GM19468 (cell line): ENCODE measurements around the gene HNRNPM.
A peak's percentile ranks its signal among the peaks of the same experiment; 100 is the strongest.
"Not testable (repeated sequence)": the region's sequence is repeated elsewhere in the genome, so short reads cannot be mapped to it uniquely, and the experiment has no call there.

Experiments
- ATAC-seq: cut with Tn5 transposase; IDR thresholded peaks from one replicate; pipeline ENCODE4 v1.9.1; 2021; ENCODE audit warnings: mild to moderate bottlenecking, moderate library complexity, moderate number of reproducible peaks; ENCODE audit not compliant: unreplicated experiment; ENCODE audit errors: extremely low read depth

HNRNPM gene

DNA sequence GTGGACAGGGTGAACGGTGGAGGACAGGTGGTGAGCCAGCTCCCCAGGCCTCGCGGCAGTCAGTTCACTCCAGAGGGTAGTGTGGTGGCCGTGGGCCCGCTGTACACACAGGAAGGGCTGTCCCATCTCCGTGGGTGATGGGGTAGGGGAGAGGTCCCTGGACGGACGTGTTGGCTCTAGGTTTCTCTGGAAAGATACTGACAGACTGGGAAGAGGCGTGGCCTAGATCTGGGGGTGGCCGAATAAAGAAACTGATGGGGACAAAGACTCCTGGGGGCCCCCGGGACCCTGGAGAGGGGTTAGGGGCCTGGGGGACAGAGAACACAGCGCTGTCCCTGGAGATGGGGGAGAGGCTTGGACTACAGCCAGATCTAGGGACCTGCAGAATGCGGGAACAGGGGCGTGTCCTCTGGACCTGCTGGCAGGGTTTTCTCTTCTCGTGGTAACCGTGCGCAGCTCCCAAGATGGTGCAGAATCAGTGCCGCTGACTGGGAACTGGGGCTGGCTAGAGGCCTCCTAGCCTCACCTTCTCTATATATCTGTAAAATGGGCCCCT, 61.7 kb downstream of the HNRNPM start:
- ATAC-seq, result no peak

DNA sequence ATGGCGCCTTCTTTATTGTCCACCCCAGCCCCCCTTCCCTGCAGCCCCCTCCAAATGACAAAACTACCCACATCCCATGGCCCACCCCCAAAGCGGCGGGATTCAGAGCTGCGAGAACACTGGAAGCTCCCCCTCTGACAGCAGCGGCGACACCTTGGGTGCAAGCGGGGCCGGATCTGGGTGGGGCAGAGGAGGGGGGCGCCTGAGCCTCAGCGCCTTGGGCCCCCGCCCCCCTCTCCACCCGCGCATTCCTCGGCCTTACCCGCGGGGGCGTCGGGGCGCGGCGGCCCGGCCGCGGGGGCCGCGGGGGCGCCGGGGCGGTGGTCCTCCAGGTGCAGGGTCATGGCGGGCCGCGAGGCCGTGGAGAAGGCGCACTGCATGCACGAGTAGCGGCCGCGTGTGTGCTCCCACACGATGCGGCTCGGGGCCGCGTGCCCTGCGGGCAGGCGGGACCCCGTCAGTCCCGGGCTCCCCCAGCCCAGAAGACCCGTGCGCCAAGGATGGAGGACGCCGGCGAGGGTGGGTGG, 65.9 kb downstream of the HNRNPM start:
- no peak for ATAC-seq

DNA sequence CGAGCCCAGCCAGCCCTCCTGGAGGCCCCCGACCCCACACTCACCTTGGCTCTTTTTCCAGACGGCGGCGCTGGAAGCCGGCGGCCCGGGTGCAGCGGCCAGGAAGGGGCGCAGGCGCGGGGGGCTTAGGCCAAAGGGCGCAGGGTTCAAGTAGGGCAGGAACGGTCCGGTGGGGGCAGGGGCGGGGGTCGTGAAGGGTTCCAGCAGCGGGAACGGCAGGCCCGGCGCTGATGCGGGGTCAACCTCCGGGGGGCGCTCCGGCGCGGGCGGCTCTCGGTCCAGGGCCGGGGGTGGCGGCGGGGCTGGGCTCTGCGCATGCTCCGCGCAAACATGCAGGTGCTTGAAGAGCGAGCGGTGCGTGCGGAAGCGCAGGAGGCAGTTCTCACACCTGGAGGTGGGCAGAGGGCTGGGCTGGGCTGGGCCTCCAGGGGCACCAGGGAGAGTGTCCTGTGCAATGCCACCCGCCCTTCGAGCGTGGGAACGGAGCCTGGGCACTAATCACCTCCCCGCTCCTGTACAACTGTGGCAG, 66.9 kb downstream of the HNRNPM start:
- ATAC-seq, result no peak

DNA sequence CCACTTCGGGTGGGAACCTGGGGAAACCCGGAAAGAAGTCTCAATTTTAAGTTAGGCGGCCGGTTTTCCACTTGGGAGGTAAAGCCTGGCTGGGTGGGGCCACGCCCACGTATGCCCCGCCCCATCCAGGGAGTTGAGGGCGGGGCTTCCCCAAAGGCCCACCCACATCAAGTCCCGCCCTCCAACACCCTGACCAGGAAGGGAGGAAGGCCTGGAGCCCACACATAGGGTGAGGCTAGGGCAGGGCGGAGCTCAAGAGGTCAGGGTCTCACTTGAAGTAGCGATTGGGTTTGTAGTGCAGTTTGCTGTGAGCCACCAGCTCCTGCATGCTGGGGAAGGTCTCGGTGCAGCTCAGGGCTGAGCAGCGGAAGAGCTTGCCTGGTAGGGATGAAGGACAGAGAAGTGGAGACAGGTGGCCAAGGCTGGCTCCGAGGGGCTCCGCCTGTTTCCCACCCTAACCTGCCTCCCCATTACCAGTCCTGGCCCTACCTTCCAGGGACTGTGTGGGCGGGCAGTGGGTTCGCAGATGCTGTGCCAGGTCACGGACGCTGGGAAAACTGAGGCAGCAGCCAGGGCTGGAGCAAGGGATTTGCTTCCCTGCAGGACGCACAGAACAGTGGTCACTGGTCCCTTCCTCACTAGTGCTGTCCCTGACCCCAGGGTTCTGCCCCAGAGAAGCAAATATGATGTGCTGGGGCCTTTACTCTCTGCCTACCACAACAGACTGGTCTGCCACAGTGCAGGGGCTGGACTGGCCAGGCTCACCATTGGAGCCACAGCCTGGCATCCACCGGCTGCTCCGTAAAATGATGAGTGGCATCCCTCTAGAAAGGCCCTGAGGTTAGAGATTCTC, 67.6 kb downstream of the HNRNPM start:
- no peak for ATAC-seq

DNA sequence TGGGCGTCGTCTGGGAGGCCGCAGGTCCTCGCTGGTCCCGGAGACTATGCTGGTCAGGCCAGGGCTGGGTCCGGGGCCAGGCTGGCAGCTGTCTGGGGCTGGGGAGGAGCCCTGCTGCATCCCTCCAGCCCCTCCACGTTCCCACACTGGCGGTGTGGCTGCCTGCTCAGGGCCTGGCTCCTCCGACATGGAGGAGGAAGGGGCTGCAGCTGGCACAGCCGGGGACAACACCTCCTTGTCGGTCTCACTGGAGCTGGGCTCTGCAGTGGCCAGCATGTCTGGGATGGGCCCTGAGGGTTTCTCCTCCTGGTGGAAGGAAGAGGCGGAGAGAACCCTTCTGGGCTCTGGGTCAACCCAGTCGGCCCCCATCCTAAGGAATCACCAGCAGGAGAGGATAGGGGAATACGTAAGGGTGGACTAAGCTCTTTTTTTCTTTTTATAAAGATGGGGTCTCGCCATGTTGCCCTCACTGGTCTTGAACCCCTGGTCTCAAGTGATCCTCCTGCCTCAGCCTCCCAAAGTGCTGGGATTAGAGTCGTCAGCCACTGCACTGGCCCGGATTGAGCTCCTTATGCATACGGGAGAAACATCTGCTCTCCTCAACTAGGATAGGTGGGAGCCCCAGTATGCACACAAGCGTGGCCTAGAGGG, 68.4 kb downstream of the HNRNPM start:
- no peak for ATAC-seq

DNA sequence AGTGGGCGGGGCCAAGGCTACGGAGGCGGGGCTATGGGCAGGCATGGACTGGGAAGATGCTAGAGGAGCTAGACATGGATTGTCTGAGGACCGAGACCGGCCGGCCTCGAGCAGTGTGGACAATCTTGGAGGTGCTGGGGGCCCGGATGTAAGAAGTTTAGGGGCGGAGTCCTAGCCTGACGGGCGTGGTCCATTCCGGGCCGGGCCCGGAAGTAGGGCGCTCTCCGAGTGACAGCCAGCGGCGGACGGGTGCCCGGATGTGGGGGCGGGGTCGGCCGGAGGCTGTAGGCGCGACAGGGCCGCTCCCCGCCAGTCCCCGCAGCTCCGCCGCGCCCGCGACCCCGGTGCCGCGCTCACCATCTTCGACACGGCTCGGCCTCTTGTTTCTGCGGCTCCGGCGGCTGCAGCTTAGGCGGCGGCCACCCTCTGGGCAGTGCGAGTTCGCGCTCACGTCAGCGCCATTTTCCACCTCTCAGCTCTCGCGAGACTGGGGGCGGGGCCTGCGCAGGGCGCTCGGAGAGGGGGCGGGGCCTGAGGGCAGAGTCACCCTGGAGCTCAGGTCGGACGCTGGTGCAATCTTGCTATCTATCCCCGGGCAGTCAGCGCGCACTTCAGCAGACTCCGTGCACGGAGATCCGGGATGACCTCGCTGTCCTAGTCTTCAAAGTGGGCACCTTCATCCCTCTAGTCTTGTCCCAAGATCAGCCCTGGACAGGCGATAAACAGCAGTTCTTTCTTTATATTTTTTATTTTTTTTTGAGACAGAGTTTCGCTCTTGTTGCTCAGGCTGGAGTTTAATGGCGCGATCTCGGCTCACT, 69.1 kb downstream of the HNRNPM start, which contains the start of gene ZNF414:
Gene ZNF414 (minus strand): TSS at position 481 of the 818 bp plus-strand sequence. CDS start 121 bp downstream, at position 360.
- ATAC-seq, result peak; percentile 74

DNA sequence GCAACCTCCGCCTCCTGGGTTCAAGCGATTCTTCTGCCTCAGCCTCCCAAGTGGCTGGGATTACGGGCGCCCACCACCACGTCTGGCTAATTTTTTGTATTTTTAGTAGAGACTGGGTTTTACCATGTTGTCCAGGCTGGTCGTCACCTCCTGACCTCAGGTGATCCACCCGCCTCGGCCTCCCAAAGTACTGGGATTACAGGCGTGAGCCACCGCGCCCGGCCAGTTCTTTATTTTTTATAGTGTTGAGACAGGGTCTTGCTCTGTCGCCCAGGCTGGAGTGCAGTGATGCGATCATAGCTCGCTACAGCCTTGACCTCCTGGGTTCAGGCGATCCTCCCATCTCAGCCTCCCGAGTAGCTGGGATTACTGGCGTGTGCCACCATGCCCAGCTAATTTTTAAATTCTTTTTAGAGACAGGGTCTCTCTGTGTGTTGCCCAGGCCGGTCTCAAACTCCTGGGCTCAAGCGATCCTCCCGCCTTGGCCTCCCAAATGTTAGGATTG, 69.8 kb downstream of the HNRNPM start:
- not testable (repeated sequence) for ATAC-seq

DNA sequence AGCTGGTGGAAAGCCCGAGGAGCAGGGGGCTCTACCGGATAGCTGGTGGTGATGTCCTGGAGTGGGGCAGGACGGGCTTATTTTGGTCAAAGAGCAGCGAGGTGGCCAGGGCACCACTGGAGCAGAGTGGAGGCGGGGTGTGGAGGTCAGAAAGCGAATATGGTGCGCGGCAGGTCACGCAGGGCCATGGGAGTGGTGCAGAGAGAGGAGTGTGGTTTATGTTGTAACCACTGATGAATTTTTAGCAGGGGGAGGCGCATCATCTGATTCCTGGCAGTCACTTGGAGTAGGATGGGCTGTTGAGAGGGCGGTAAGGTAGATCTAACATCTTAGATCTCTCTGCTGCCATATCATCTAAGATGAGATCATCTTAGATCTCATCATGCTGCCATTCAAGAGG, 70.5 kb downstream of the HNRNPM start:
- ATAC-seq, result no peak

DNA sequence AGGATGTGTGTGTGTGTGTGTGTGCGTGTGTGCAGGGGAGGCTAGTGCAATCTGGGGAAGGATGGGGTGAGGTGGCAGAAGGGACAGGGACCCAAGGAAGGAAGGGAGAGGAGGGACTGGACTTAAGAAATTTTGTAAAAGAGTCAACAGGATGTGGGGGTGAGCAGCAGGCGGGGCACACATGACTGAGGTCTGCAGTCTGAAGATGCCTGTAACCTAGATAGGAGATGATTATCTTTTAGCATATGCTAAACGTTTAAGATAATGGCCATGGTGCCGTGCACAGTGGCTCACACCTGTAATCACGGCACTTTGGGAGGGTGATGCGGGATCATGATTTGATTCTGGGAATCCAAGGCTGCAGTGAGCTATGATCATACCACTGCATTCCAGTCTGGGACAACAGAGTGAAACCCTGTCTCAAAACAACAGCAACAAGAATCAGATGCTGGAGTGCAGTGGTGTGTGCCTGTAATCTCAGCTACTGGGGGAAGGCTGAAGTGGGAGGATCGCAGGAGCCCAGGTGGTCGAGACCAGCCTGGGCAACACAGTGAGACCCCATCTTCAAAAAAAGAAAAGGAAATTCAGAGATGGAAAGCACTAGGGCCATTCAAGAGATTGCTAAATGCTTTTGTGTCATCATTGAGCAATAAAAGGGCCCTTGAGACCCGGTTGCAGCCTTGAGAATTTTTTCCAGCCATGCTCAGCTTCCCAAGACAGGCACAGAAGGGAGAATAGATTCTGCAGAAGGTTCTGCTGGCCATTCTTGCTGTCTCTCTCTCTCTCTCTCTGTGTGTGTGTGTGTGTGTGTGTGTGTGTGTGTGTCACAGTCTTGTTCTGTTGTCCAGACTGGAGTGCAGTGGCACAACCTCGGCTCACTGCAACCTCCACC, 73.0 kb downstream of the HNRNPM start:
- ATAC-seq, result no peak

DNA sequence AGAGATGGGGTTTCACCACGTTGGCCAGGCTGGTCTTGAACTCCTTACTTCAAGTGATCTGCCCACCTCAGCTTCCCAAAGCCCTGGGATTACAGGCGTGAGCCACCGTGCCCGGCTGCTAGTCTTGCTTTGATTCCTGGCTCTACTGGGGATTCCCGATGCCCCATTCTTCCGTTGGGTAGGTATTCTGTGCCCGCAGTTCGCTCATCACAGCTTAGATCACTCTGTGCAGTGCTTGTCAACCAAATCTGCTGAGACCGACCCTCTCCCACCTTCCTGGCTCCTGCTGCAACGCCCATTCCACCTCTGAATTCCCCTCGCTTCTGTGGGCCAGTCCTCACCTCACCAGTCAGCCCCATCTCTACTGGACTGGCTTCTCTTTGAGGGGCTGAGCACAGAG, 73.8 kb downstream of the HNRNPM start:
- no peak for ATAC-seq

DNA sequence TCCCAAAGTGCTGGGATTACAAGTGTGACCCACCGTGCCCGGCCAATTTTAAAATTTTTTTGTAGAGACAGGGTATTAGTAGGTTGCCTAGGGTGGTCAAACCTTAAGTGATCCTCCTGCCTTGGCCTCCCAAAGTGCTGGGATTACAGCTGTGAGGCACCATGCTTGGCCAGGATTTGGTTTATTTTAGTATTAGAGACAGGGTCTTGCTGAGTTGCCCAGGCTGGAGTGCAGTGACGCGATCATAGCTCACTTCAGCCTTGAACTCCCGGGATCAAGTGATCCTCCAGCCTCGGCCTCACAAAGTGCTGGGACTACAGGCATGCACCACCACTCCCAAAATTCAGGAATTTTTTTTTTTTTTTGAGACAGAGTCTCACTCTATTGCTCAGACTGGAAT, 74.6 kb downstream of the HNRNPM start:
- no peak for ATAC-seq

DNA sequence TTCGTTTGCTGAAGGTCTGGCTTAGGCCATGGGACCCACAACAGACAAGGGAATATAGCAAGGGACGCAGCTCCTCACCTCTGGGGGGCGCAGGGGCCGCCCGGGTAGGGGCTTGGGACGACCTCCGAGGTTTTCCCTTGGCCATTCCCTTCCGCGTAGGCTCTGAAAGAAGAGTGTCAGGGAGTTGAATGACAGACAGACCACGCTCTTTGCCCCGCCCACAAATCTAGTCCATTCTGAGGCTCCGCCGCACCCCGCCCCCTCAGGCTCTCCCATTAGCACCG, 80.6 kb downstream of the HNRNPM start:
- ATAC-seq, result no peak

DNA sequence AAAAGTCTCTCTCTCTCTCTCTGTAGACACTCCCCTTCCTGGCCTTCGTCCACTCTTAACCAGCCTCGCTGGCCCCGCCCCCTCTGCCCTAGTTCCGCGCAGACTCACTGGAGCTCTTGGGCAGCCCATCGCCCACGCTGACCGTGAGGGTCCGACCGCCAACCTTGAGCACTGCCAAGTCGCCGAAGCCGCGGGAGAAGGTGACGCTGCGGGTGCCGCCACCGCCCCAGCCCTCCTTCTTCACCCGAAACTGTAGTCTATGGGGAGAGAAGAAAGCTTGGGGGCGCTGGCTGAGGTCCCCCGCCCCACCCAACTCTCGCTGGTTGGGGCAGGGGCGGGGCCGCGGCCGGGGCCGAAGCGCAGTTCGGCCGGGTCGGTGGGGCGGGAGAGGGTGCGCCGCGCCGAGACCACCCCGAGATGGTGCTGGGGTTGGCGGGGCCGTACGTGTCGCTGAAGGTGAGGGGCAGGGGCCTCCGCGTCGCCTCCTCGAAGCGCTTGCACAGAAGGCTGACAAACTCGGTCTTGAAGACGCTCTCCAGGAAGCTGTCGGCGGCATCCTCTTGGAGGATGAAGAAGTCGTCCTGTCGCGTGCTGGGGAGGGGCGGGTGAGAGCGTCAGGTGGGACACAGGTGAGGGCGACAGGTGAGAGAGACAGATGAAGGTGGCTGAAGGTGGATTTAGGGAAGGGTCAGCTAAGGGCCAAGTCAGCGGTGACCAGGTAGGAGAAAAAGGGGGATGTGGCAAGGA, 81.7 kb downstream of the HNRNPM start:
- ATAC-seq, result no peak

DNA sequence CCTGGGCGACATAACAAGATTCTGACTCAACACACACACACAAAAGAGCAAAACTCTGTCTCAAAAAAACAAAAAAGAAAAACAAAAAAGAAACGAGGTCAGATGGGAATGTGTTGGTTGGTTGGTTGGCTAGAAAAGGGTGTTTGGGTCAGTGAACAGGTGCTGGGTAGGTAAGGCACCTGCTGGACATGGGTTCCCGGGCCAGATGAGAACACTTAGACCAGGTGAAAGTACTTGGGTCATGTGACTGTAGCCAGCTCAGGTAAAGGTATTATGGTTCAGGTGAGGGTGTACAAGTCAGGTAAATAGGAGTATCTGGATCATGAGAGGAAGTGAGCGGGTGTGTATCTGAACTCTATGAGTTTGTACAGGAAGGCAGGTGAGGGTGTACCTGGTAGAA, 83.7 kb downstream of the HNRNPM start:
- no peak for ATAC-seq

DNA sequence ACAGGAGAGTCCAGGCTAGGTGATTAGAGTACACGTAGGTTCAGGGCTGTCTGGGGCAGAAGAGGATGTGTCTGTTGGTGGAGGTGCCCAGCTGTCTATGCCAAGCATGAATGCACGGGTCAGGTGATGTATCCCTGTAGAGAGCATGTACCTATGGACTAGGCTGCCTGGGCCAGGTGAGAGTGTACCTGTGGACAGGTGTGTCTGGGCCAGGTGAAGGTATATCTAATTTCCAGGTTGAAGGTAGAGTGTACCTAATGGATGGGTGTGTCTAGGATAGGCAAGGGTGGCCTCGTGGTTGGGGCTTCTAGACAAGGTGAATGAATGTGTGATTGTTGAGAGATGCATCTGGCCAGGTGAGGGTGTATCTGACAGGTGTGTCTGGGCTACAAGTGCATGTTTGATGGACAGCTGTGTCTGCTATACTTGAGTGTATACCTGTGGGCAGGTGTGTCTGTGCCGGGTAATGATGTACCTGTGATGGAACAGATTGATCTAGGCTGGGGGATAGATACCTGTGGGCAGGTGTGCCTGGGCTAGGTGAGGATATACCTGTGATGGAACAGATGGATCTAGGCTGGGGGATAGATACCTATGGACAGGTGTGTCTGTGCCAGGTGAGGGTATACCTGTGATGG, 84.7 kb downstream of the HNRNPM start:
- no peak for ATAC-seq

DNA sequence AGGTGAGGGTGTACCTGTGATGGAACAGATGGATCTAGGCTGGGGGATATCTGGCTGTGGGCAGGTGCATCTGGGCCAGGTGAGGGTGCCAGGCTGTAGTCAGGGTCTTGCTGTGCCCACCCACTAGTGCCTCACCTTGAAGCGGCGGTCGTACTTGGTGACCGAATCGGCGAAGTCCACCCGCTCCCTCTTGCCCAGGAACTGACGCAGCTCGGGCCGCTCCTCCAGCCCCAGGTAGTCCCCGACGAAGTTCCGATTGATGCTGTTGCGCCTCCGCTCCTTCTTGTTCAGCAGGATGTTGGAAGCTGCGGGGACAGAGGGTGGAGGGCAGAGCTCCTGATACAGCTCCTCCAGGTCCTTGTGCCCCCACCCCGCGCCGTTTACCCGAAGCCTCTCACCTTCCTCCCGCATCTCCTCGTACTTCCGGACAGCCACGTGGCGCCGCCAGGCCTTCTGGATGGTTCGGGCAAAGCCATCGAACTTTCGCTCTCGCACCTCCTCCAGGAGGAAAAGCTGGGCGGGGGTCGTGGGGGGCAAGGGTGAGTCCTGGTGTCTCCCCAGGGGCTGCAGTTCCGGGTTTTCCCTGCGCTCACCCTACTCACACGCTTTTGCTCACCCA, 85.4 kb downstream of the HNRNPM start:
- no peak for ATAC-seq

DNA sequence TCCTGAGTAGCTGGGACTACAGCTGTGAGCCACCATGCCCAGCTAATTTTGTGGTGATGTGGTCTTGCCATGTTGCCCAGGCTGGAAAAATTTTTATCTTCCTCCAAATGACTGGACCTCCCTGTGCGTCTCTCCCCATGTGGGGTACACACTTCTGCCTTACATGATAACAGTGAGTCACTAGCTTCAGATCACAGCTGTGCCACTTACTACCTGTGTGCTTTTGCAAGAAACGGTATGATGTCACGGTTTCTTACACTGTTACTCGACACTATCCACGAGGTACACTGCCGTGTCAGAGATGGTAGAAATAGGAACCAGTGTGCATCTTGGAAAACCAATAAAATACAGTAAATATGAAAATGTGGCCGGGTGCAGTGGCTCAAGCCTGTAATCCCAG, 86.7 kb downstream of the HNRNPM start:
- ATAC-seq, result no peak

DNA sequence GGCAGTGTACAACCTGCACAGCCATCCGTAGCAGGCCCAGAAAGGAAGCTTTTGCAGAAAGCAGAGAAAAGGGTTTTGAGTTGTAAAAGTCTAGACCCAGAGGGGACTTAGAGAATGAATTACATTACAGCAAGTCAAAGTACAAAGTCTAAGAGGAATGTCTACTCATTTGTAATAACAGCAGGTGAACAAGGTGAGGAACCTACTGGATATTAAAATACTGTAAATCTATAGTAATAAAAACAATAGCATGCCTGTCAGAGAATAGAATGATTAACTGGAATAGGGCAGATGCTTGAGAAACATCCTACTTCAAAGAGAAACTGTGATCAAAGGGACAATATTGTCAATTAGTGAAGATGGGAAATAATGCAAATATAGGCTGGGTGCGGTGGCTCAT, 87.5 kb downstream of the HNRNPM start:
- ATAC-seq, result no peak
